GM19238 (cell line): ENCODE measurements around the gene UGGT2.
"Not testable (repeated sequence)": the region's sequence is repeated elsewhere in the genome, so short reads cannot be mapped to it uniquely, and the experiment has no call there.

ENCODE experiments used
- DNase-seq: peaks from one replicate; pipeline ENCODE4 v3.0.0; 2011; ENCODE audit warnings: low spot score; ENCODE audit not compliant: insufficient read length

UGGT2 gene

GRCh38 chr13:95970878-95971277, 82.3 kb downstream of the UGGT2 start:
- no peak for DNase-seq

- DNase-seq, result no peak
These were observed 84.3 kb downstream of the UGGT2 start for GRCh38 chr13:95968906-95969305.

GRCh38 chr13:95957331-95957730, 95.9 kb downstream of the UGGT2 start:
- DNase-seq, result no peak

GRCh38 chr13:95956589-95957148, 96.5 kb downstream of the UGGT2 start:
- DNase-seq, result no peak

- no peak for DNase-seq
These were observed 97.5 kb downstream of the UGGT2 start for GRCh38 chr13:95955719-95956118.

GRCh38 chr13:95955255-95955654, 97.9 kb downstream of the UGGT2 start:
- no peak for DNase-seq

- no peak for DNase-seq
These were observed 98.9 kb downstream of the UGGT2 start for GRCh38 chr13:95954266-95954665.

GRCh38 chr13:95950103-95950502, 103.1 kb downstream of the UGGT2 start:
- no peak for DNase-seq

GRCh38 chr13:95948656-95949055, 104.5 kb downstream of the UGGT2 start:
- no peak for DNase-seq

GRCh38 chr13:95937714-95938320, 115.4 kb downstream of the UGGT2 start:
- DNase-seq, result no peak

- no peak for DNase-seq
These were observed 121.7 kb downstream of the UGGT2 start for GRCh38 chr13:95931300-95932025.

- DNase-seq, result no peak
These were observed 123.8 kb downstream of the UGGT2 start for GRCh38 chr13:95929430-95929829.

- not testable (repeated sequence) for DNase-seq
These were observed 124.8 kb downstream of the UGGT2 start for GRCh38 chr13:95928367-95928906.

- DNase-seq, result no peak
These were observed 127.0 kb downstream of the UGGT2 start for GRCh38 chr13:95926231-95926630.

GRCh38 chr13:95924389-95924994, 128.7 kb downstream of the UGGT2 start:
- DNase-seq, result no peak

- DNase-seq, result no peak
These were observed 131.7 kb downstream of the UGGT2 start for GRCh38 chr13:95921485-95921884.

GRCh38 chr13:95920485-95920884, 132.7 kb downstream of the UGGT2 start:
- no peak for DNase-seq

- DNase-seq, result no peak
These were observed 134.3 kb downstream of the UGGT2 start for GRCh38 chr13:95918860-95919259.

- DNase-seq, result no peak
These were observed 138.2 kb downstream of the UGGT2 start for GRCh38 chr13:95914991-95915501.

GRCh38 chr13:95906999-95907398, 146.2 kb downstream of the UGGT2 start:
- DNase-seq, result no peak

- DNase-seq, result no peak
These were observed 149.6 kb downstream of the UGGT2 start for GRCh38 chr13:95903569-95903968.

- DNase-seq, result no peak
These were observed 150.5 kb downstream of the UGGT2 start for GRCh38 chr13:95902741-95903140.
